ENCODE measurements around the gene KRT85. TPM values are rescaled to one million over a fixed set of nuclear protein-coding genes. Genes with fewer than 3 reads are reported as not detected.

KRT85 gene
- total and polyA plus RNA-seq, 2 of the 13 experiments (the other 11 are each of a cell fraction or from before 2014, with no cell fraction given), result not detected

DNA sequence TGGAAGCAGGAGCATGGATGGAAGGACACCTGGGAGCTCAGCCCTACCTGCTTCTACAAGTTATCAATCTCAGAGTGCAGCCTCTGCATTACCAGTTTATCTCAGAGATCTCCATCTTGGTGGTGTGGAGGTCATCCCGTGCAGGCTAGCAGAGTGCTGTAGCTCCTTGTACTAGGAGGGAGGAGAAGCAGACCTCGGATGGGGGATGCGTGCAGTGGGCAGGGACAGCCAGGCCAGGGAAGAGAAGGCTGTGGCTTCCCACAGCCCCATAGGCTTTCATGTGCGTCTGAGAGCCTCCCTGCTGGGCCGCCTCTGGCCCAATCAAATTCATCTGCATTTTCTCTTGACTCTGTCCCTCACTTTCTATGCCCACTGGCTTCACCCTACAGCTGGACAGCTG lies 47.7 kb upstream of the KRT85 start (continued):
- TF ChIP-seq, protein P1, sequence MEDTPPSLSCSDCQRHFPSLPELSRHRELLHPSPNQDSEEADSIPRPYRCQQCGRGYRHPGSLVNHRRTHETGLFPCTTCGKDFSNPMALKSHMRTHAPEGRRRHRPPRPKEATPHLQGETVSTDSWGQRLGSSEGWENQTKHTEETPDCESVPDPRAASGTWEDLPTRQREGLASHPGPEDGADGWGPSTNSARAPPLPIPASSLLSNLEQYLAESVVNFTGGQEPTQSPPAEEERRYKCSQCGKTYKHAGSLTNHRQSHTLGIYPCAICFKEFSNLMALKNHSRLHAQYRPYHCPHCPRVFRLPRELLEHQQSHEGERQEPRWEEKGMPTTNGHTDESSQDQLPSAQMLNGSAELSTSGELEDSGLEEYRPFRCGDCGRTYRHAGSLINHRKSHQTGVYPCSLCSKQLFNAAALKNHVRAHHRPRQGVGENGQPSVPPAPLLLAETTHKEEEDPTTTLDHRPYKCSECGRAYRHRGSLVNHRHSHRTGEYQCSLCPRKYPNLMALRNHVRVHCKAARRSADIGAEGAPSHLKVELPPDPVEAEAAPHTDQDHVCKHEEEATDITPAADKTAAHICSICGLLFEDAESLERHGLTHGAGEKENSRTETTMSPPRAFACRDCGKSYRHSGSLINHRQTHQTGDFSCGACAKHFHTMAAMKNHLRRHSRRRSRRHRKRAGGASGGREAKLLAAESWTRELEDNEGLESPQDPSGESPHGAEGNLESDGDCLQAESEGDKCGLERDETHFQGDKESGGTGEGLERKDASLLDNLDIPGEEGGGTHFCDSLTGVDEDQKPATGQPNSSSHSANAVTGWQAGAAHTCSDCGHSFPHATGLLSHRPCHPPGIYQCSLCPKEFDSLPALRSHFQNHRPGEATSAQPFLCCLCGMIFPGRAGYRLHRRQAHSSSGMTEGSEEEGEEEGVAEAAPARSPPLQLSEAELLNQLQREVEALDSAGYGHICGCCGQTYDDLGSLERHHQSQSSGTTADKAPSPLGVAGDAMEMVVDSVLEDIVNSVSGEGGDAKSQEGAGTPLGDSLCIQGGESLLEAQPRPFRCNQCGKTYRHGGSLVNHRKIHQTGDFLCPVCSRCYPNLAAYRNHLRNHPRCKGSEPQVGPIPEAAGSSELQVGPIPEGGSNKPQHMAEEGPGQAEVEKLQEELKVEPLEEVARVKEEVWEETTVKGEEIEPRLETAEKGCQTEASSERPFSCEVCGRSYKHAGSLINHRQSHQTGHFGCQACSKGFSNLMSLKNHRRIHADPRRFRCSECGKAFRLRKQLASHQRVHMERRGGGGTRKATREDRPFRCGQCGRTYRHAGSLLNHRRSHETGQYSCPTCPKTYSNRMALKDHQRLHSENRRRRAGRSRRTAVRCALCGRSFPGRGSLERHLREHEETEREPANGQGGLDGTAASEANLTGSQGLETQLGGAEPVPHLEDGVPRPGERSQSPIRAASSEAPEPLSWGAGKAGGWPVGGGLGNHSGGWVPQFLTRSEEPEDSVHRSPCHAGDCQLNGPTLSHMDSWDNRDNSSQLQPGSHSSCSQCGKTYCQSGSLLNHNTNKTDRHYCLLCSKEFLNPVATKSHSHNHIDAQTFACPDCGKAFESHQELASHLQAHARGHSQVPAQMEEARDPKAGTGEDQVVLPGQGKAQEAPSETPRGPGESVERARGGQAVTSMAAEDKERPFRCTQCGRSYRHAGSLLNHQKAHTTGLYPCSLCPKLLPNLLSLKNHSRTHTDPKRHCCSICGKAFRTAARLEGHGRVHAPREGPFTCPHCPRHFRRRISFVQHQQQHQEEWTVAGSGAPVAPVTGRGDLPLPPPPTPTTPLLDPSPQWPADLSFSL (CRISPR knock-in tag; IDR thresholded peaks at IDR 0.05), result no peak

DNA sequence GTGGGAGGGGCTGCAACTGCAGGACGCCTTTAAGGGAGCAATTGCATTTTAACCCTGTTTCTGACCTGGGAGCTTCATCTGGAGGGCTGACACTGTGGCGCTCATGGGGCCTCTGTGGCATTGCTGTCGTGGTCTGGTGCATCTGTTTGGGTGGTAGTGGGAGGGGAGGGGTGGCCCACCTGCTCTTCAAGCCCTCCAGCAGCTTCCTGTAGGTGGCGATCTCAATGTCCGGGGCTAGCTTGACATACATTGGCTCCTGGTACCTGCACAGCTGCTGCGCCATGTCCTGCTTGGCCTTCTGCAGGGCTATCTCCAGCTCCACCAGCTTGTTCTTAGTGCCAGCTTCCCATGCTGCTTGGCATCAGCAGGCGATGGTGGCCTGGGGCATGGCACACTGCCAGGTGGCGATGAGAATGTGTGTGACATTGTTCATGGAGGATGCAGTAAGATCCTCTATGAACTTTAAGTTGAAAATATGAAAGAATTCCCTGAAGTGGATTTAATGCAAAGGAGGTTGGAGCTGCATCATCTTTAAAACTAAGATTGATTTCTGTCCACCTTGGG lies 46.6 kb upstream of the KRT85 start:
- no peaks in the 10 kb centered on the region for H3K79me2 ChIP-seq (ENCODE audit: insufficient read depth, low read length)
- CTCF ChIA-PET (ENCODE audit: low intra/inter-chr PET ratio, low total read pairs), result no interaction called here
- no peaks in the 10 kb centered on the region; a peak in 1 of 5 replicates for H3K27me3 ChIP-seq (ENCODE audit: control insufficient read depth in 1 of 2, insufficient read depth in 2 of 2, low read length in 2 of 2)
- POLR2A ChIA-PET, result no interaction called here
- in situ Hi-C loops (cut with HindIII; ENCODE audit: extremely low pct_ligation_motif_present, low pct_unique_long_range_greater_than_20kb), result no loop called here
- H3K4me2 ChIP-seq (ENCODE audit: low read depth, low read length), result no peak overlapping the region
- H4K20me1 ChIP-seq (ENCODE audit: insufficient read depth, low read length), result no peaks in the 10 kb centered on the region
- ATAC-seq, result no peak
- intact Hi-C loops (cut with micrococcal nuclease; ENCODE audit: unreplicated experiment), result no loop called here
- FAIRE-seq, result no peak
- no peak for DNase-seq (ENCODE audit: low spot score)
- no peaks in the 10 kb centered on the region for H3K36me3 ChIP-seq (replicated peaks in 1 of 2; ENCODE audit: control insufficient read depth in 1 of 2, insufficient read depth in 2 of 2, low read length in 2 of 2)
- H3K27ac ChIP-seq (ENCODE audit: extremely low read length, insufficient read depth, low read length), result no peak overlapping the region
- H3K4me3 ChIP-seq (replicated peaks in 1 of 3; ENCODE audit: insufficient read depth in 1 of 3, low read depth in 2 of 3, low read length in 3 of 3), result no peak overlapping the region
- WGBS (ENCODE audit: low lambda C conversion rate), result 9% methylated on average over 4 of the region's 8 CpGs
- no TSS peak for BruUV-seq (replicated peaks)
- no peak overlapping the region for H2AFZ ChIP-seq (ENCODE audit: low read length)
- H3K4me1 ChIP-seq (ENCODE audit: insufficient read depth, low read length), result no peaks in the 10 kb centered on the region
- no peak overlapping the region for H3K9ac ChIP-seq (ENCODE audit: insufficient read depth, low read depth, low read length)
- H3K9me3 ChIP-seq (ENCODE audit: low read length), result no peaks in the 10 kb centered on the region
- TF ChIP-seq ZNF83 (CRISPR knock-in tag; IDR thresholded peaks at IDR 0.05; ENCODE audit: borderline replicate concordance), result no peak
- TF ChIP-seq, protein P2, sequence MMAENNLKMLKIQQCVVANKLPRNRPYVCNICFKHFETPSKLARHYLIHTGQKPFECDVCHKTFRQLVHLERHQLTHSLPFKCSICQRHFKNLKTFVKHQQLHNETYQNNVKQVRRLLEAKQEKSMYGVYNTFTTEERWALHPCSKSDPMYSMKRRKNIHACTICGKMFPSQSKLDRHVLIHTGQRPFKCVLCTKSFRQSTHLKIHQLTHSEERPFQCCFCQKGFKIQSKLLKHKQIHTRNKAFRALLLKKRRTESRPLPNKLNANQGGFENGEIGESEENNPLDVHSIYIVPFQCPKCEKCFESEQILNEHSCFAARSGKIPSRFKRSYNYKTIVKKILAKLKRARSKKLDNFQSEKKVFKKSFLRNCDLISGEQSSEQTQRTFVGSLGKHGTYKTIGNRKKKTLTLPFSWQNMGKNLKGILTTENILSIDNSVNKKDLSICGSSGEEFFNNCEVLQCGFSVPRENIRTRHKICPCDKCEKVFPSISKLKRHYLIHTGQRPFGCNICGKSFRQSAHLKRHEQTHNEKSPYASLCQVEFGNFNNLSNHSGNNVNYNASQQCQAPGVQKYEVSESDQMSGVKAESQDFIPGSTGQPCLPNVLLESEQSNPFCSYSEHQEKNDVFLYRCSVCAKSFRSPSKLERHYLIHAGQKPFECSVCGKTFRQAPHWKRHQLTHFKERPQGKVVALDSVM (CRISPR knock-in tag; IDR thresholded peaks at IDR 0.05), result no peak
- TF ChIP-seq, protein P3, sequence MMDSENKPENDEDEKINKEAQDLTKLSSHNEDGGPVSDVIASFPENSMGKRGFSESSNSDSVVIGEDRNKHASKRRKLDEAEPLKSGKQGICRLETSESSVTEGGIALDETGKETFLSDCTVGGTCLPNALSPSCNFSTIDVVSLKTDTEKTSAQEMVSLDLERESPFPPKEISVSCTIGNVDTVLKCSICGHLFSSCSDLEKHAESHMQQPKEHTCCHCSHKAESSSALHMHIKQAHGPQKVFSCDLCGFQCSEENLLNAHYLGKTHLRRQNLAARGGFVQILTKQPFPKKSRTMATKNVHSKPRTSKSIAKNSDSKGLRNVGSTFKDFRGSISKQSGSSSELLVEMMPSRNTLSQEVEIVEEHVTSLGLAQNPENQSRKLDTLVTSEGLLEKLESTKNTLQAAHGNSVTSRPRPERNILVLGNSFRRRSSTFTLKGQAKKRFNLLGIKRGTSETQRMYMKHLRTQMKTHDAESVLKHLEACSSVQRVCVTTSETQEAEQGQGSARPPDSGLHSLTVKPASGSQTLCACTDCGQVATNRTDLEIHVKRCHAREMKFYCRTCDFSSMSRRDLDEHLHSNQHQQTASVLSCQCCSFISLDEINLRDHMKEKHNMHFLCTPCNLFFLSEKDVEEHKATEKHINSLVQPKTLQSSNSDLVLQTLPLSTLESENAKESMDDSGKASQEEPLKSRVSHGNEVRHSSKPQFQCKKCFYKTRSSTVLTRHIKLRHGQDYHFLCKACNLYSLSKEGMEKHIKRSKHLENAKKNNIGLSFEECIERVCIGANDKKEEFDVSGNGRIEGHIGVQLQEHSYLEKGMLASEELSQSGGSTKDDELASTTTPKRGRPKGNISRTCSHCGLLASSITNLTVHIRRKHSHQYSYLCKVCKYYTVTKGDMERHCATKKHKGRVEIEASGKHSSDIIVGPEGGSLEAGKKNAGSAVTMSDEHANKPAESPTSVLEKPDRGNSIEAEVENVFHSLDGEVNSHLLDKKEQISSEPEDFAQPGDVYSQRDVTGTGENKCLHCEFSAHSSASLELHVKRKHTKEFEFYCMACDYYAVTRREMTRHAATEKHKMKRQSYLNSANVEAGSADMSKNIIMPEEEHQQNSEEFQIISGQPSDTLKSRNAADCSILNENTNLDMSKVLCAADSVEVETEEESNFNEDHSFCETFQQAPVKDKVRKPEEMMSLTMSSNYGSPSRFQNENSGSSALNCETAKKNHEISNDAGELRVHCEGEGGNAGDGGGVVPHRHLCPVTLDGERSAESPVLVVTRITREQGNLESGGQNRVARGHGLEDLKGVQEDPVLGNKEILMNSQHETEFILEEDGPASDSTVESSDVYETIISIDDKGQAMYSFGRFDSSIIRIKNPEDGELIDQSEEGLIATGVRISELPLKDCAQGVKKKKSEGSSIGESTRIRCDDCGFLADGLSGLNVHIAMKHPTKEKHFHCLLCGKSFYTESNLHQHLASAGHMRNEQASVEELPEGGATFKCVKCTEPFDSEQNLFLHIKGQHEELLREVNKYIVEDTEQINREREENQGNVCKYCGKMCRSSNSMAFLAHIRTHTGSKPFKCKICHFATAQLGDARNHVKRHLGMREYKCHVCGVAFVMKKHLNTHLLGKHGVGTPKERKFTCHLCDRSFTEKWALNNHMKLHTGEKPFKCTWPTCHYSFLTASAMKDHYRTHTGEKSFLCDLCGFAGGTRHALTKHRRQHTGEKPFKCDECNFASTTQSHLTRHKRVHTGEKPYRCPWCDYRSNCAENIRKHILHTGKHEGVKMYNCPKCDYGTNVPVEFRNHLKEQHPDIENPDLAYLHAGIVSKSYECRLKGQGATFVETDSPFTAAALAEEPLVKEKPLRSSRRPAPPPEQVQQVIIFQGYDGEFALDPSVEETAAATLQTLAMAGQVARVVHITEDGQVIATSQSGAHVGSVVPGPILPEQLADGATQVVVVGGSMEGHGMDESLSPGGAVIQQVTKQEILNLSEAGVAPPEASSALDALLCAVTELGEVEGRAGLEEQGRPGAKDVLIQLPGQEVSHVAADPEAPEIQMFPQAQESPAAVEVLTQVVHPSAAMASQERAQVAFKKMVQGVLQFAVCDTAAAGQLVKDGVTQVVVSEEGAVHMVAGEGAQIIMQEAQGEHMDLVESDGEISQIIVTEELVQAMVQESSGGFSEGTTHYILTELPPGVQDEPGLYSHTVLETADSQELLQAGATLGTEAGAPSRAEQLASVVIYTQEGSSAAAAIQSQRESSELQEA (CRISPR knock-in tag; IDR thresholded peaks at IDR 0.05; ENCODE audit: not compliant biosample characterization), result no peak
